ENCODE data around the gene CYP19A1. TPM values are rescaled to one million over a fixed set of nuclear protein-coding genes. Genes with fewer than 3 reads are reported as not detected.

The CYP19A1 gene
- total and polyA plus RNA-seq, 2 experiments from 2014 or later: 0.69 to 2.6 TPM

- TF ChIP-seq, protein P1, sequence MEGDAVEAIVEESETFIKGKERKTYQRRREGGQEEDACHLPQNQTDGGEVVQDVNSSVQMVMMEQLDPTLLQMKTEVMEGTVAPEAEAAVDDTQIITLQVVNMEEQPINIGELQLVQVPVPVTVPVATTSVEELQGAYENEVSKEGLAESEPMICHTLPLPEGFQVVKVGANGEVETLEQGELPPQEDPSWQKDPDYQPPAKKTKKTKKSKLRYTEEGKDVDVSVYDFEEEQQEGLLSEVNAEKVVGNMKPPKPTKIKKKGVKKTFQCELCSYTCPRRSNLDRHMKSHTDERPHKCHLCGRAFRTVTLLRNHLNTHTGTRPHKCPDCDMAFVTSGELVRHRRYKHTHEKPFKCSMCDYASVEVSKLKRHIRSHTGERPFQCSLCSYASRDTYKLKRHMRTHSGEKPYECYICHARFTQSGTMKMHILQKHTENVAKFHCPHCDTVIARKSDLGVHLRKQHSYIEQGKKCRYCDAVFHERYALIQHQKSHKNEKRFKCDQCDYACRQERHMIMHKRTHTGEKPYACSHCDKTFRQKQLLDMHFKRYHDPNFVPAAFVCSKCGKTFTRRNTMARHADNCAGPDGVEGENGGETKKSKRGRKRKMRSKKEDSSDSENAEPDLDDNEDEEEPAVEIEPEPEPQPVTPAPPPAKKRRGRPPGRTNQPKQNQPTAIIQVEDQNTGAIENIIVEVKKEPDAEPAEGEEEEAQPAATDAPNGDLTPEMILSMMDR (IDR thresholded peaks at IDR 0.05; ENCODE audit: low read depth, low read length): no peak
- H3K36me3 ChIP-seq: no peaks in the 10 kb centered on the region
- H3K4me3 ChIP-seq: no peak overlapping the region
- H3K4me1 ChIP-seq (ENCODE audit: low read depth): peaks cover 14% of the 10 kb centered on the region
- H3K9me3 ChIP-seq (ENCODE audit: low read depth): no peaks in the 10 kb centered on the region
- DNase-seq (ENCODE audit: low read depth in 1 of 2, low spot score in 1 of 2): no peak
- H3K27ac ChIP-seq: no peak overlapping the region
- H3K27me3 ChIP-seq: peaks cover 23% of the 10 kb centered on the region
Observed at GRCh38 chr15:51193979-51194378, 144.4 kb downstream of the CYP19A1 start.

GRCh38 chr15:51193526-51193925, 144.9 kb downstream of the CYP19A1 start:
- peaks cover 14% of the 10 kb centered on the region for H3K4me1 ChIP-seq (ENCODE audit: low read depth)
- no peaks in the 10 kb centered on the region for H3K36me3 ChIP-seq
- DNase-seq (ENCODE audit: low read depth in 1 of 2, low spot score in 1 of 2): peak in 1 of 2 donors; percentile 50
- no peak overlapping the region for H3K27ac ChIP-seq
- H3K4me3 ChIP-seq: no peak overlapping the region
- no peaks in the 10 kb centered on the region for H3K9me3 ChIP-seq (ENCODE audit: low read depth)
- H3K27me3 ChIP-seq: peaks cover 23% of the 10 kb centered on the region
- TF ChIP-seq, protein P1 (IDR thresholded peaks at IDR 0.05; ENCODE audit: low read depth, low read length): no peak

DNA sequence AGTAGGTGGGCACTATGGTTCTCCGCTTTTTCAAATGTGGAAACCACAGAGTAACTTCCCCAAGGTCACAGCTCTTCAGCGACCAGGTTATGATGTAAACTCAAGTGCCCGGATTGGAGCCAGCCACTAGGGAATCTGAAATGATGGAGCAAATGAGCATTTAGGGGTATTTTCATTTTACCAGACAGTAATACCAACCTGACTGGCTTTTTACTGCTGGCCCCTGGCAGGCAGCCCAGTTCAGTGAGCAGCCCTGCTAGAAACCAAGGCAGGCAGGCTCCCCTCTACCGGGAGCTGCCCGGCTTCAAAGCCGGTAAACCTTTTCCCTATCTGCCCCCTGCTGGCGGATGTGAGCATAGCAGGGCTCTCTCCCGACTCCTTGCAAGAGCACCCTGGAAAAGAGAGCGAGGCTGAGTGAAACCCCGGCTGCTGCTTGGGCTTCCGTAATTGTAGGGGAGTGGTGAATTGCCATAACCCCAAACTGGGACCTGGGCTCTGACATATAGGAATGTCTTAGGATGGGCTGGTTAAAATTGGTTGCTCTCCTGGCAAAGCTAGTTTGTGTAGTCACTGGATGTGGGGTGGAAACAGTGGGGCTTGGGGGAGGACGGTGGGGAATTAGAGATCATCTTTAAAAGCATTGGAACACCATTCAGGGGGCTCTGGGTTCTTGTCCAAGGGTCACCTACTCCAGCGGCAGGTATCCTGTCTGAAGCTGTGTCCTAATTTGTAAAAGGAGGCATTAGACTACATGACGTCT, 145.7 kb downstream of the CYP19A1 start:
- no peaks in the 10 kb centered on the region for H3K36me3 ChIP-seq
- TF ChIP-seq, protein P1 (IDR thresholded peaks at IDR 0.05; ENCODE audit: low read depth, low read length): peak; percentile 99

GRCh38 chr15:51191766-51192165, 146.6 kb downstream of the CYP19A1 start:
- Histone ChIP-seq H3K36me3 (no peaks in the 10 kb centered on the region), H3K9me3 (ENCODE audit: low read depth) (no peaks in the 10 kb centered on the region), H3K4me3 (no peak overlapping the region), H3K27ac (no peak overlapping the region), H3K4me1 (ENCODE audit: low read depth) (peaks cover 24% of the 10 kb centered on the region), H3K27me3 (peaks cover 15% of the 10 kb centered on the region)
- no peak for DNase-seq (ENCODE audit: low read depth in 1 of 2, low spot score in 1 of 2)
- TF ChIP-seq, protein P1 (IDR thresholded peaks at IDR 0.05; ENCODE audit: low read depth, low read length): no peak

More for the DNA sequence above, 145.7 kb downstream of the CYP19A1 start:
- Histone ChIP-seq H3K27me3 (peaks cover 23% of the 10 kb centered on the region), H3K4me1 (ENCODE audit: low read depth) (peaks cover 20% of the 10 kb centered on the region), H3K9me3 (ENCODE audit: low read depth) (no peaks in the 10 kb centered on the region), H3K27ac (no peak overlapping the region), H3K4me3 (no peak overlapping the region)
- peak; percentile 88 to 94 for DNase-seq (ENCODE audit: low read depth in 1 of 2, low spot score in 1 of 2)

GRCh38 chr15:51191072-51191670, 147.2 kb downstream of the CYP19A1 start:
- H3K27me3 ChIP-seq: peaks cover 9% of the 10 kb centered on the region
- no peaks in the 10 kb centered on the region for H3K9me3 ChIP-seq (ENCODE audit: low read depth)
- H3K36me3 ChIP-seq: no peaks in the 10 kb centered on the region
- peak overlapping the region; percentile 22 for H3K27ac ChIP-seq
- H3K4me3 ChIP-seq: no peak overlapping the region
- DNase-seq (ENCODE audit: low read depth in 1 of 2, low spot score in 1 of 2): peak in 1 of 2 donors; percentile 30
- peaks cover 24% of the 10 kb centered on the region for H3K4me1 ChIP-seq (ENCODE audit: low read depth)
- TF ChIP-seq, protein P1 (IDR thresholded peaks at IDR 0.05; ENCODE audit: low read depth, low read length): no peak

All from cardiac muscle cell (in vitro differentiated cells and primary cell).